HepG2 (cell line): Measurements from ENCODE around the gene TGM6. TPM values are rescaled to one million over a fixed set of nuclear protein-coding genes. Genes with fewer than 3 reads are reported as not detected.
A peak's percentile ranks its signal among the peaks of the same experiment; 100 is the strongest.

Experiments
- ARNT ChIP-seq: fragments of 450-650 bp; IDR thresholded peaks from 2 replicates; pipeline ENCODE4 v1.6.1; 2017
- CBX2 ChIP-seq, 2 experiments: fragments of 200-600 bp in 1 of 2; sonication (generic); formaldehyde crosslinking in 1 of 2; IDR thresholded peaks; 2 replicates each; pipeline versions ENCODE4 v1.7.0 to v1.8.1; 2018 to 2022; ENCODE audit warnings: low read depth in 2 of 2, low read length in 1 of 2, mild to moderate bottlenecking in 1 of 2, missing genetic modification reagents in 1 of 2
- ELF4 ChIP-seq: sonication (generic); formaldehyde crosslinking; IDR thresholded peaks from 2 replicates; pipeline ENCODE4 v1.5.0; 2020; ENCODE audit warnings: missing genetic modification reagents, mild to moderate bottlenecking, moderate library complexity, borderline replicate concordance
- HBP1 ChIP-seq: IDR thresholded peaks from 2 replicates; pipeline ENCODE4 v1.6.1; 2016; ENCODE audit warnings: low read depth, control low read depth
- HMGA1 ChIP-seq: sonication (generic); formaldehyde crosslinking; conservative IDR thresholded peaks from 2 replicates; pipeline ENCODE4 v1.4.0; 2020; ENCODE audit warnings: missing genetic modification reagents
- KMT2B ChIP-seq: IDR thresholded peaks from 2 replicates; pipeline ENCODE4 v1.6.1; 2016; ENCODE audit warnings: missing genetic modification reagents, missing compliant biosample characterization
- SNAPC4 ChIP-seq: sonication (generic); formaldehyde crosslinking; IDR thresholded peaks from 2 replicates; pipeline ENCODE4 v1.4.0; 2020; ENCODE audit warnings: mild to moderate bottlenecking, missing genetic modification reagents
- SP5 ChIP-seq: IDR thresholded peaks from 2 replicates; pipeline ENCODE4 v1.6.1; 2016; ENCODE audit warnings: low read depth, borderline replicate concordance
- STAT5B ChIP-seq: sonication (generic); formaldehyde crosslinking; IDR thresholded peaks from 2 replicates; pipeline ENCODE4 v1.4.0; 2020; ENCODE audit warnings: missing genetic modification reagents
- THAP8 ChIP-seq: sonication (generic); formaldehyde crosslinking; IDR thresholded peaks from 2 replicates; pipeline ENCODE4 v1.5.1; 2020; ENCODE audit warnings: missing genetic modification reagents, mild to moderate bottlenecking, borderline replicate concordance
- ZBTB20 ChIP-seq: sonication (generic); formaldehyde crosslinking; IDR thresholded peaks from 2 replicates; pipeline ENCODE4 v1.8.1; 2023; ENCODE audit warnings: missing genetic modification reagents, low read depth, mild to moderate bottlenecking, borderline replicate concordance
- ZFP41 ChIP-seq: sonication (generic); formaldehyde crosslinking; IDR thresholded peaks from 2 replicates; pipeline ENCODE4 v1.4.0; 2020; ENCODE audit warnings: mild to moderate bottlenecking, missing genetic modification reagents, borderline replicate concordance
- ZFP82 ChIP-seq: sonication (generic); formaldehyde crosslinking; IDR thresholded peaks from 2 replicates; pipeline ENCODE4 v1.5.1; 2020; ENCODE audit warnings: mild to moderate bottlenecking, missing genetic modification reagents, borderline replicate concordance
- ZMAT5 ChIP-seq: sonication (generic); formaldehyde crosslinking; IDR thresholded peaks from 2 replicates; pipeline ENCODE4 v1.5.0; 2020; ENCODE audit warnings: mild to moderate bottlenecking, low read depth, missing genetic modification reagents, borderline replicate concordance
- ZMYM2 ChIP-seq: sonication (generic); formaldehyde crosslinking; IDR thresholded peaks from 2 replicates; pipeline ENCODE4 v1.8.0; 2022; ENCODE audit warnings: mild to moderate bottlenecking, missing genetic modification reagents
- ZNF770 ChIP-seq: sonication (generic); formaldehyde crosslinking; IDR thresholded peaks from 2 replicates; pipeline ENCODE4 v1.5.0; 2020; ENCODE audit warnings: mild to moderate bottlenecking, missing genetic modification reagents
- ZNF773 ChIP-seq: sonication (generic); formaldehyde crosslinking; IDR thresholded peaks from 2 replicates; pipeline ENCODE4 v1.4.0; 2020; ENCODE audit warnings: missing genetic modification reagents, borderline replicate concordance
- ZNF841 ChIP-seq: sonication (generic); formaldehyde crosslinking; IDR thresholded peaks from 2 replicates; pipeline ENCODE4 v1.8.1; 2023; ENCODE audit warnings: missing genetic modification reagents, borderline replicate concordance
- polyA plus RNA-seq, 8 experiments: library from polyadenylated mRNA; depleted of rRNA in 3 of 8; stranded (reverse) in 7 of 8; unstranded in 1 of 8; fragments of >200 nt; fragmentation: Illumina TruSeq in 4 of 8; extraction: Trizol in 4 of 8; gene quantifications; 2 replicates each; pipeline versions ENCODE4 v1.2.1 to v1.2.3, GENCODE V29; 2011 to 2016; ENCODE audit warnings: low read depth in 4 of 8, missing spikeins in 1 of 8, mixed read lengths in 1 of 8; ENCODE audit not compliant: insufficient read depth in 1 of 8
- total RNA-seq, 5 experiments: library from RNA; depleted of rRNA; stranded (reverse); fragments of >200 nt; fragmentation: Illumina TruSeq; extraction: Trizol; gene quantifications; 2 replicates each; pipeline ENCODE4 v1.2.3, GENCODE V29; 2016; ENCODE audit warnings: low read depth in 1 of 5

Gene TGM6
- total and polyA plus RNA-seq, 2 of the 13 experiments (the other 11 are each of a cell fraction or from before 2014, with no cell fraction given) = not detected

- TF ChIP-seq SNAPC4 (CRISPR knock-in tag) (peak; percentile 83; the same call in 1 of the 2 replicates), HBP1 (CRISPR knock-in tag) (peak; percentile 91; the same call in 1 of the 2 replicates), HMGA1 (no peak), THAP8 (no peak), ZMAT5 (CRISPR knock-in tag) (no peak), ZMYM2 (CRISPR knock-in tag) (no peak), SP5 (CRISPR knock-in tag) (peak; percentile 71), CBX2 (IDR thresholded peaks at IDR 0.05; ENCODE audit: low read depth, low read length) (no peak), CBX2 (CRISPR knock-in tag; IDR thresholded peaks at IDR 0.05; ENCODE audit: low read depth) (no peak), ELF4 (no peak), ZFP41 (CRISPR knock-in tag) (0 out of 2 replicates have a peak, but pooled peaks have one; percentile 10), ARNT (no peak), STAT5B (CRISPR knock-in tag) (no peak), ZNF773 (CRISPR knock-in tag) (peak; percentile 49; the same call in 1 of the 2 replicates), ZNF770 (CRISPR knock-in tag) (peak; percentile 82), ZFP82 (CRISPR knock-in tag) (no peak), ZBTB20 (CRISPR knock-in tag) (0 out of 2 replicates have a peak, but pooled peaks have one; percentile 19), ZNF841 (CRISPR knock-in tag) (no peak), KMT2B (CRISPR knock-in tag) (peak; percentile 50; the same call in 1 of the 2 replicates)
These were observed 95.4 kb downstream of the TGM6 start (continued) for GRCh38 chr20:2475850-2476741.
